Peyer's patch (tissue), 4 donors: ENCODE data around the gene RAB40A. TPM values are rescaled to one million over a fixed set of nuclear protein-coding genes. Genes with fewer than 3 reads are reported as not detected.

ENCODE experiments used
- DNase-seq, 3 donors: peaks; one replicate each; pipeline ENCODE4 v3.0.0-alpha.2; 2017 to 2019
- H3K27ac ChIP-seq, 4 donors: fragments of 200-600 bp; sonication (generic); one replicate each; pipeline ENCODE4 v1.5.1; 2016 to 2019
- H3K27me3 ChIP-seq, 2 donors: fragments of 200-600 bp; sonication (generic); one replicate each; pipeline ENCODE4 v1.5.1; 2019
- H3K36me3 ChIP-seq, 3 donors: fragments of 200-600 bp; sonication (generic); one replicate each; pipeline ENCODE4 v1.5.1; 2016 to 2019
- H3K4me1 ChIP-seq, 4 donors: fragments of 200-600 bp; sonication (generic); one replicate each; pipeline ENCODE4 v1.5.1; 2016 to 2019
- H3K4me3 ChIP-seq, 4 donors: fragments of 200-600 bp; sonication (generic); 1 replicate in 3 of 4; 2 replicates in 1 of 4; pipeline ENCODE4 v1.5.1; 2016 to 2019; ENCODE audit warnings: mild to moderate bottlenecking in 1 of 4
- H3K9me3 ChIP-seq, 4 donors: fragments of 200-600 bp; sonication (generic); one replicate each; pipeline ENCODE4 v1.5.1; 2016 to 2019; ENCODE audit warnings: mild to moderate bottlenecking in 1 of 4
- CTCF ChIP-seq, 6 experiments: fragments of 450-650 bp in 4 of 6; fragments of 200-600 bp in 2 of 6; sonication (generic) in 1 of 6; IDR thresholded peaks; one replicate each; pipeline ENCODE4 v1.5.1; 2017 to 2019; ENCODE audit warnings: antibody characterized with exemption in 6 of 6, mild to moderate bottlenecking in 3 of 6, moderate library complexity in 1 of 6
- POLR2A ChIP-seq, 2 donors: fragments of 450-650 bp; IDR thresholded peaks; one replicate each; pipeline ENCODE4 v1.5.1; 2017; ENCODE audit warnings: antibody characterized with exemption in 2 of 2, mild to moderate bottlenecking in 2 of 2, moderate library complexity in 2 of 2
- total RNA-seq, 4 donors: library from RNA; depleted of rRNA; stranded (reverse); fragments of >200 nt; gene quantifications; one replicate each; pipeline ENCODE4 v1.1.0, GENCODE V29; 2016

RAB40A gene
- total RNA-seq: under 1 TPM in 1 of 4 donors, not detected in 3; 0.70 TPM

DNA sequence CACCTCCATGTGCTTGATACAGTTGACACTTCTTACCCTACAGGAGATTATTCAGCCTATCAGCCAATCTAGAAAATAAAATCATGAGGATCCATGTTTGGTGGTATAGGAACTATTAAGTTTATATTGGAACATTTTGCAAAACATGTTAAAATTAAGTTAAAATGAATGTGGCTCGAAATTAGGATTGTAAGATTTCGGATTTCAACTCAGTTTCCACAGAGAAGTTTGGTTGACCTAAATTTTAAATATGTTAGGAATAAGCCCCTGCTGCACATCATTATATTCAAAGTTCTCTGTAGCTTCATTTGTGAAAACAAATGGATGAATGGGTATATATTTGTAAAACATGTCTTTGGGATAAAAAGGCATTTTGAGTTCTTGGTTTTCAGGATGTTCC lies at the start of gene RAB40A:
TSS of gene RAB40A (minus strand) at position 101 of the 400 bp plus-strand sequence. CDS start 18,733 bp downstream, outside the sequence.
- Histone ChIP-seq H3K36me3 (no peaks in the 10 kb centered on the region), H3K9me3 (no peaks in the 10 kb centered on the region), H3K27me3 (no peaks in the 10 kb centered on the region), H3K4me1 (no peaks in the 10 kb centered on the region), H3K27ac (no peak within 1 kb of the TSS), H3K4me3 (no peak within 1 kb of the TSS)
- DNase-seq: no peak
- TF ChIP-seq CTCF (IDR thresholded peaks at IDR 0.05) (no peak), POLR2A (IDR thresholded peaks at IDR 0.05) (no peak)

- no peaks in the 10 kb centered on the region for H3K36me3 ChIP-seq
- H3K4me3 ChIP-seq: no peak overlapping the region
- no peak for DNase-seq
- H3K27ac ChIP-seq: no peak overlapping the region
- H3K27me3 ChIP-seq: no peaks in the 10 kb centered on the region
- no peaks in the 10 kb centered on the region for H3K4me1 ChIP-seq
- TF ChIP-seq POLR2A (IDR thresholded peaks at IDR 0.05) (no peak), CTCF (IDR thresholded peaks at IDR 0.05) (no peak)
- H3K9me3 ChIP-seq: no peaks in the 10 kb centered on the region
Observed at GRCh38 chrX:103565752-103566151, 46.5 kb upstream of the RAB40A start.

- no peaks in the 10 kb centered on the region for H3K4me1 ChIP-seq
- H3K9me3 ChIP-seq: no peaks in the 10 kb centered on the region
- TF ChIP-seq POLR2A (IDR thresholded peaks at IDR 0.05) (no peak), CTCF (IDR thresholded peaks at IDR 0.05) (no peak)
- H3K36me3 ChIP-seq: no peaks in the 10 kb centered on the region
- H3K27me3 ChIP-seq: no peaks in the 10 kb centered on the region
- no peak overlapping the region for H3K4me3 ChIP-seq
- no peak for DNase-seq
- no peak overlapping the region for H3K27ac ChIP-seq
Observed at GRCh38 chrX:103565197-103565596, 45.9 kb upstream of the RAB40A start.

- Histone ChIP-seq H3K4me3 (no peak overlapping the region), H3K27ac (no peak overlapping the region), H3K4me1 (no peaks in the 10 kb centered on the region), H3K36me3 (no peaks in the 10 kb centered on the region), H3K9me3 (no peaks in the 10 kb centered on the region), H3K27me3 (no peaks in the 10 kb centered on the region)
- no peak for DNase-seq
- no peak for TF ChIP-seq POLR2A (IDR thresholded peaks at IDR 0.05)
- no peak for TF ChIP-seq CTCF (IDR thresholded peaks at IDR 0.05)
Observed at GRCh38 chrX:103562801-103563200, 43.5 kb upstream of the RAB40A start.

- no peaks in the 10 kb centered on the region for H3K36me3 ChIP-seq
- no peak overlapping the region for H3K27ac ChIP-seq
- no peak overlapping the region for H3K4me3 ChIP-seq
- no peaks in the 10 kb centered on the region for H3K9me3 ChIP-seq
- no peaks in the 10 kb centered on the region for H3K27me3 ChIP-seq
- DNase-seq: no peak
- TF ChIP-seq POLR2A (IDR thresholded peaks at IDR 0.05) (no peak), CTCF (IDR thresholded peaks at IDR 0.05) (no peak)
- no peaks in the 10 kb centered on the region for H3K4me1 ChIP-seq
Observed at GRCh38 chrX:103560256-103560655, 41.0 kb upstream of the RAB40A start.
